ENCODE results near the gene PLEKHB1.

Gene PLEKHB1

GRCh38 chr11:73653996-73654395 is 7.6 kb downstream of the PLEKHB1 start:
- Histone ChIP-seq H4K8ac (ENCODE audit: low read depth, low read length) (no peak overlapping the region), H3K18ac (ENCODE audit: low read length) (no peak overlapping the region), H2BK12ac (ENCODE audit: low read length) (no peak overlapping the region), H3K4ac (ENCODE audit: low read depth, low read length) (no peak overlapping the region), H3K4me3 (ENCODE audit: low read depth, low read length) (no peak overlapping the region), H2BK120ac (ENCODE audit: insufficient read depth, low read length, poor library complexity) (no peak overlapping the region), H2AK5ac (ENCODE audit: low read length) (no peak overlapping the region), H4K12ac (ENCODE audit: low read depth, low read length) (no peak overlapping the region), H3K27me3 (ENCODE audit: insufficient read depth, low read length) (no peaks in the 10 kb centered on the region), H3K14ac (ENCODE audit: low read length) (no peak overlapping the region), H3K9ac (ENCODE audit: low read length) (no peak overlapping the region), H3K4me1 (ENCODE audit: control insufficient read depth in 1 of 2, insufficient read depth in 2 of 2, low read length in 2 of 2) (peaks cover 3 to 5% of the 10 kb centered on the region in 2 experiments), H2AFZ (ENCODE audit: insufficient read depth, low read length, poor library complexity) (no peak overlapping the region), H3K27ac (ENCODE audit: low read depth, low read length) (no peak overlapping the region), H2BK5ac (ENCODE audit: low read depth, low read length, poor library complexity) (no peak overlapping the region), H3K79me2 (ENCODE audit: control insufficient read depth, insufficient read depth, low read length, poor library complexity) (no peaks in the 10 kb centered on the region), H3K23ac (ENCODE audit: low read length) (no peak overlapping the region), H4K91ac (ENCODE audit: low read depth, low read length) (no peak overlapping the region), H3K79me1 (ENCODE audit: low read length) (no peaks in the 10 kb centered on the region), H3K4me2 (ENCODE audit: low read length) (no peak overlapping the region), H3K9me3 (ENCODE audit: insufficient read depth, low read depth, low read length) (no peaks in the 10 kb centered on the region), H3K36me3 (ENCODE audit: control insufficient read depth in 1 of 2, insufficient read depth in 2 of 2, low read length in 2 of 2) (no peaks in the 10 kb centered on the region)
- WGBS (ENCODE audit: extremely low coverage, insufficient coverage, insufficient read length), result no CpG with 5 or more reads among the region's 5 CpGs
- DNase-seq, result no peak

- DNase-seq, result no peak
- Histone ChIP-seq H2AFZ (ENCODE audit: insufficient read depth, low read length, poor library complexity) (no peak overlapping the region), H2BK5ac (ENCODE audit: low read depth, low read length, poor library complexity) (no peak overlapping the region), H3K9ac (ENCODE audit: low read length) (no peak overlapping the region), H4K12ac (ENCODE audit: low read depth, low read length) (no peak overlapping the region), H2BK12ac (ENCODE audit: low read length) (no peak overlapping the region), H4K8ac (ENCODE audit: low read depth, low read length) (no peak overlapping the region), H3K14ac (ENCODE audit: low read length) (no peak overlapping the region), H3K9me3 (ENCODE audit: insufficient read depth, low read depth, low read length) (no peaks in the 10 kb centered on the region), H3K4ac (ENCODE audit: low read depth, low read length) (no peak overlapping the region), H3K4me2 (ENCODE audit: low read length) (no peak overlapping the region), H3K4me1 (ENCODE audit: control insufficient read depth in 1 of 2, insufficient read depth in 2 of 2, low read length in 2 of 2) (peaks cover 3 to 5% of the 10 kb centered on the region in 2 experiments), H2AK5ac (ENCODE audit: low read length) (no peak overlapping the region), H3K18ac (ENCODE audit: low read length) (no peak overlapping the region), H3K23ac (ENCODE audit: low read length) (no peak overlapping the region), H3K27me3 (ENCODE audit: insufficient read depth, low read length) (no peaks in the 10 kb centered on the region), H3K79me2 (ENCODE audit: control insufficient read depth, insufficient read depth, low read length, poor library complexity) (no peaks in the 10 kb centered on the region), H3K36me3 (ENCODE audit: control insufficient read depth in 1 of 2, insufficient read depth in 2 of 2, low read length in 2 of 2) (no peaks in the 10 kb centered on the region), H3K79me1 (ENCODE audit: low read length) (no peaks in the 10 kb centered on the region), H3K27ac (ENCODE audit: low read depth, low read length) (no peak overlapping the region), H3K4me3 (ENCODE audit: low read depth, low read length) (no peak overlapping the region), H2BK120ac (ENCODE audit: insufficient read depth, low read length, poor library complexity) (no peak overlapping the region), H4K91ac (ENCODE audit: low read depth, low read length) (no peak overlapping the region)
- no CpG with 5 or more reads among the region's 7 CpGs for WGBS (ENCODE audit: extremely low coverage, insufficient coverage, insufficient read length)
These were observed 8.2 kb downstream of the PLEKHB1 start for GRCh38 chr11:73654482-73655021.

GRCh38 chr11:73655686-73656085 is 9.3 kb downstream of the PLEKHB1 start:
- no peak overlapping the region for H3K9ac ChIP-seq (ENCODE audit: low read length)
- no peak overlapping the region for H2BK120ac ChIP-seq (ENCODE audit: insufficient read depth, low read length, poor library complexity)
- WGBS (ENCODE audit: extremely low coverage, insufficient coverage, insufficient read length), result no CpG with 5 or more reads among the region's 8 CpGs

GRCh38 chr11:73656985-73657384 is 10.6 kb downstream of the PLEKHB1 start:
- Histone ChIP-seq H2BK5ac (ENCODE audit: low read depth, low read length, poor library complexity) (no peak overlapping the region), H3K14ac (ENCODE audit: low read length) (no peak overlapping the region), H2BK120ac (ENCODE audit: insufficient read depth, low read length, poor library complexity) (no peak overlapping the region), H4K12ac (ENCODE audit: low read depth, low read length) (no peak overlapping the region), H3K4ac (ENCODE audit: low read depth, low read length) (no peak overlapping the region), H3K9me3 (ENCODE audit: insufficient read depth, low read depth, low read length) (no peaks in the 10 kb centered on the region), H3K79me2 (ENCODE audit: control insufficient read depth, insufficient read depth, low read length, poor library complexity) (no peaks in the 10 kb centered on the region), H3K23ac (ENCODE audit: low read length) (no peak overlapping the region), H4K91ac (ENCODE audit: low read depth, low read length) (no peak overlapping the region), H4K8ac (ENCODE audit: low read depth, low read length) (no peak overlapping the region), H3K27ac (ENCODE audit: low read depth, low read length) (no peak overlapping the region), H3K79me1 (ENCODE audit: low read length) (no peaks in the 10 kb centered on the region), H3K4me1 (ENCODE audit: control insufficient read depth in 1 of 2, insufficient read depth in 2 of 2, low read length in 2 of 2) (peaks cover 11 to 14% of the 10 kb centered on the region in 2 experiments), H3K36me3 (ENCODE audit: control insufficient read depth in 1 of 2, insufficient read depth in 2 of 2, low read length in 2 of 2) (no peaks in the 10 kb centered on the region), H3K4me2 (ENCODE audit: low read length) (no peak overlapping the region), H2BK12ac (ENCODE audit: low read length) (no peak overlapping the region), H3K9ac (ENCODE audit: low read length) (no peak overlapping the region), H2AK5ac (ENCODE audit: low read length) (no peak overlapping the region), H3K27me3 (ENCODE audit: insufficient read depth, low read length) (no peaks in the 10 kb centered on the region), H3K4me3 (ENCODE audit: low read depth, low read length) (no peak overlapping the region), H3K18ac (ENCODE audit: low read length) (no peak overlapping the region), H2AFZ (ENCODE audit: insufficient read depth, low read length, poor library complexity) (no peak overlapping the region)
- WGBS (ENCODE audit: extremely low coverage, insufficient coverage, insufficient read length), result no CpG with 5 or more reads among the region's 3 CpGs
- DNase-seq, result no peak

More at GRCh38 chr11:73655686-73656085, 9.3 kb downstream of the PLEKHB1 start:
- Histone ChIP-seq H4K12ac (ENCODE audit: low read depth, low read length) (no peak overlapping the region), H3K79me1 (ENCODE audit: low read length) (no peaks in the 10 kb centered on the region), H3K4me3 (ENCODE audit: low read depth, low read length) (no peak overlapping the region), H3K79me2 (ENCODE audit: control insufficient read depth, insufficient read depth, low read length, poor library complexity) (no peaks in the 10 kb centered on the region), H2AK5ac (ENCODE audit: low read length) (no peak overlapping the region), H2BK12ac (ENCODE audit: low read length) (no peak overlapping the region), H3K23ac (ENCODE audit: low read length) (no peak overlapping the region), H3K18ac (ENCODE audit: low read length) (no peak overlapping the region), H3K27ac (ENCODE audit: low read depth, low read length) (no peak overlapping the region), H3K4me1 (ENCODE audit: control insufficient read depth in 1 of 2, insufficient read depth in 2 of 2, low read length in 2 of 2) (peaks cover 5 to 7% of the 10 kb centered on the region in 2 experiments), H2AFZ (ENCODE audit: insufficient read depth, low read length, poor library complexity) (no peak overlapping the region), H3K27me3 (ENCODE audit: insufficient read depth, low read length) (no peaks in the 10 kb centered on the region), H3K4ac (ENCODE audit: low read depth, low read length) (no peak overlapping the region), H2BK5ac (ENCODE audit: low read depth, low read length, poor library complexity) (no peak overlapping the region), H3K4me2 (ENCODE audit: low read length) (no peak overlapping the region), H4K91ac (ENCODE audit: low read depth, low read length) (no peak overlapping the region), H3K9me3 (ENCODE audit: insufficient read depth, low read depth, low read length) (no peaks in the 10 kb centered on the region), H4K8ac (ENCODE audit: low read depth, low read length) (no peak overlapping the region), H3K14ac (ENCODE audit: low read length) (no peak overlapping the region), H3K36me3 (ENCODE audit: control insufficient read depth in 1 of 2, insufficient read depth in 2 of 2, low read length in 2 of 2) (no peaks in the 10 kb centered on the region)
- DNase-seq, result no peak
